ENCODE data around the gene CTAGE9. TPM values are rescaled to one million over a fixed set of nuclear protein-coding genes. Genes with fewer than 3 reads are reported as not detected.

Gene CTAGE9
- total RNA-seq, 1 donor from 2014 or later, result not detected

- H3K4me1 Mint-ChIP-seq (ENCODE audit: unreplicated experiment), result no peaks in the 10 kb centered on the region
- H3K4me3 Mint-ChIP-seq, result no peak overlapping the region
- no peak overlapping the region for H3K27ac Mint-ChIP-seq
These were observed 13.9 kb downstream of the CTAGE9 start for GRCh38 chr6:131696956-131697355.

DNA sequence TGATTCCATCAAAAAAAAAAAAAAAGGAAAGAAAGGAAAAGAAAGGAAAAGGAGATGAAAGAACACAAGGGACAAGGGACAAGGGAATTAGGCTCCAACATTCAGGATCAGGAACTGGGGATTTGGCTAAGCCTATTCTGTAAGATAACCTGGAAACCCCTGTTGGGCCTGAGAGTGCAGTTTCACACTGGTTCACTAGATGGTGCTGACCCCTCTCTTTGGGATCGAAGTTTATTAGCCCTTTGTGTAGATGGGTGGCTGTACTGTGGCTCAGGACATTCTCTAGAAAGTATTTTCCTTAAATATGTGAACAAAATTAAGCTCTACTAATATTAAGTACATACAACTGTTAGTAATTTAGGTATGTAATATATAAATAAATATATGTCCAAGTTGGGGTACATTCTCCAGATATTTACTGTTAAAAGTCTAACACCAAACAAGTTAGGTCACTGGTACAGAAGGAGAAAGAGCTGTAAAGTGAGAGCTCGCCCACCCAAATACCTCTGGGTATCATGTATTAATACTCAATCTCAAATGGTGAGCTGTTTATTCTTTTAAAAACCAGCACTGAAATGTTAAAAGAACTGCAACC lies 15.9 kb downstream of the CTAGE9 start:
- Mint-ChIP-seq H3K27me3 (no peaks in the 10 kb centered on the region), H3K4me3 (no peak overlapping the region), H3K36me3 (no peaks in the 10 kb centered on the region), H3K4me1 (ENCODE audit: unreplicated experiment) (no peaks in the 10 kb centered on the region), H3K9me3 (no peaks in the 10 kb centered on the region), H3K27ac (no peak overlapping the region)
- no peak for DNase-seq (ENCODE audit: extremely low spot score, unreplicated experiment)
- TF ChIP-seq, protein P1, sequence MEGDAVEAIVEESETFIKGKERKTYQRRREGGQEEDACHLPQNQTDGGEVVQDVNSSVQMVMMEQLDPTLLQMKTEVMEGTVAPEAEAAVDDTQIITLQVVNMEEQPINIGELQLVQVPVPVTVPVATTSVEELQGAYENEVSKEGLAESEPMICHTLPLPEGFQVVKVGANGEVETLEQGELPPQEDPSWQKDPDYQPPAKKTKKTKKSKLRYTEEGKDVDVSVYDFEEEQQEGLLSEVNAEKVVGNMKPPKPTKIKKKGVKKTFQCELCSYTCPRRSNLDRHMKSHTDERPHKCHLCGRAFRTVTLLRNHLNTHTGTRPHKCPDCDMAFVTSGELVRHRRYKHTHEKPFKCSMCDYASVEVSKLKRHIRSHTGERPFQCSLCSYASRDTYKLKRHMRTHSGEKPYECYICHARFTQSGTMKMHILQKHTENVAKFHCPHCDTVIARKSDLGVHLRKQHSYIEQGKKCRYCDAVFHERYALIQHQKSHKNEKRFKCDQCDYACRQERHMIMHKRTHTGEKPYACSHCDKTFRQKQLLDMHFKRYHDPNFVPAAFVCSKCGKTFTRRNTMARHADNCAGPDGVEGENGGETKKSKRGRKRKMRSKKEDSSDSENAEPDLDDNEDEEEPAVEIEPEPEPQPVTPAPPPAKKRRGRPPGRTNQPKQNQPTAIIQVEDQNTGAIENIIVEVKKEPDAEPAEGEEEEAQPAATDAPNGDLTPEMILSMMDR (conservative IDR thresholded peaks at IDR 0.05), result peak; percentile 88

More at GRCh38 chr6:131696956-131697355, 13.9 kb downstream of the CTAGE9 start:
- Mint-ChIP-seq H3K36me3 (no peaks in the 10 kb centered on the region), H3K27me3 (no peaks in the 10 kb centered on the region), H3K9me3 (no peaks in the 10 kb centered on the region)
- TF ChIP-seq, protein P1 (conservative IDR thresholded peaks at IDR 0.05), result no peak
- DNase-seq (ENCODE audit: extremely low spot score, unreplicated experiment), result no peak

DNA sequence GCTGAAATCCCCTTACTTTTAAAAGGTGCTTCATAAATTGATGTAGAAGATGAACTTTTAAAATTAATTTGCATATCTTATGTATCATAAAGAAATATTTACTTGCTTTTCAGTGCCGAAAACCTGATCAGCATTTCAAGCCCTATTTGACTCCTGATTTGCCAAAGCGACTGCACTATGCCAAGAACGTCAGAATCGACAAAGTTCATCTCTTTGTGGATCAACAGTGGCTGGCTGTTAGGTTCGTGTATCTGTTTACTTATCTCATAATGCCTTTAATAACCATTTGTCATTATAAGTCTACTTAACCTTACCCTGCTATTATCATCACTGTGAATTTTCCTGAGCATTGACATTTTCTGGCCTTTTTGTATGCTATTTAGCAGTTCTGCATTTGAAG lies 17.4 kb downstream of the CTAGE9 start:
- TF ChIP-seq, protein P1 (conservative IDR thresholded peaks at IDR 0.05), result no peak
- DNase-seq (ENCODE audit: extremely low spot score, unreplicated experiment), result no peak
- no peak overlapping the region for H3K27ac Mint-ChIP-seq
- no peaks in the 10 kb centered on the region for H3K36me3 Mint-ChIP-seq
- no peaks in the 10 kb centered on the region for H3K9me3 Mint-ChIP-seq
- no peaks in the 10 kb centered on the region for H3K4me1 Mint-ChIP-seq (ENCODE audit: unreplicated experiment)
- H3K27me3 Mint-ChIP-seq, result no peaks in the 10 kb centered on the region
- H3K4me3 Mint-ChIP-seq, result no peak overlapping the region

- Mint-ChIP-seq H3K36me3 (no peaks in the 10 kb centered on the region), H3K4me3 (no peak overlapping the region), H3K27me3 (no peaks in the 10 kb centered on the region), H3K4me1 (ENCODE audit: unreplicated experiment) (no peaks in the 10 kb centered on the region), H3K27ac (no peak overlapping the region), H3K9me3 (no peaks in the 10 kb centered on the region)
- TF ChIP-seq, protein P1 (conservative IDR thresholded peaks at IDR 0.05), result no peak
- DNase-seq (ENCODE audit: extremely low spot score, unreplicated experiment), result no peak
These were observed 18.2 kb downstream of the CTAGE9 start for GRCh38 chr6:131692589-131692988.

- Mint-ChIP-seq H3K27ac (no peak overlapping the region), H3K4me3 (no peak overlapping the region), H3K27me3 (no peaks in the 10 kb centered on the region), H3K36me3 (no peaks in the 10 kb centered on the region), H3K9me3 (no peaks in the 10 kb centered on the region), H3K4me1 (ENCODE audit: unreplicated experiment) (no peaks in the 10 kb centered on the region)
- TF ChIP-seq, protein P1 (conservative IDR thresholded peaks at IDR 0.05), result no peak
- no peak for DNase-seq (ENCODE audit: extremely low spot score, unreplicated experiment)
These were observed 18.8 kb downstream of the CTAGE9 start for GRCh38 chr6:131692031-131692430.

- H3K4me3 Mint-ChIP-seq, result no peak overlapping the region
- H3K9me3 Mint-ChIP-seq, result no peaks in the 10 kb centered on the region
- H3K27me3 Mint-ChIP-seq, result no peaks in the 10 kb centered on the region
- TF ChIP-seq, protein P1 (conservative IDR thresholded peaks at IDR 0.05), result no peak
- no peaks in the 10 kb centered on the region for H3K36me3 Mint-ChIP-seq
- DNase-seq (ENCODE audit: extremely low spot score, unreplicated experiment), result no peak
- no peak overlapping the region for H3K27ac Mint-ChIP-seq
- no peaks in the 10 kb centered on the region for H3K4me1 Mint-ChIP-seq (ENCODE audit: unreplicated experiment)
These were observed 22.5 kb downstream of the CTAGE9 start for GRCh38 chr6:131688286-131688685.

Measured in type B pancreatic cell (in vitro differentiated cells).